ENCODE measurements around the gene MED10.

DNA sequence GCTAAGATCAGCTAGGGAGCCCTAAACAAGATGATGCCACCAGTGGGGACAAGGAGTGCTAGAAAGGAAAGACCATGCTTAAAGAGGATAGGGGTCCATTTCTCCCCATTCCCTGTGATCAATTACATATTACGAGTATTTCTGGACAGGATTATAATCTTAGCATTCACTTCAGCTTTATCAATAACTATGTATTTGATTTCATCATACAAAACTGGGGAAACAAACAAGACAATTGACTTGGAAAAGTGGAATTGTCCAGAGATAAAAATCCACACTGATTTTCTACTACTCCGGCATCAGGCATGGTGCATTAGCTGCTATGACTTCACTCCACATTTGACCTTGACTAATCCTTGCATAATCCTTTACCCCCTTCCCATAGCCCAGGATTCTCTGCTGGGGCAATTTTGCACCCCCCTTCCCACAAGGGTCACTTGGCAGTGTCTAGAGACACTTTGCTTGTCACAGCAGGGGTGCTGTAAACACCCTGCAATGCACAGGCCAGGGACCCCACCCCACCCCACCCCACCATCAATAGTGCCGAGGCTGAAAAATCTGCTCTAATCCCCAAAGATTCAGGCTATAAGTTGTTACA, 40.4 kb upstream of the MED10 start:
- TF ChIP-seq, protein P1, sequence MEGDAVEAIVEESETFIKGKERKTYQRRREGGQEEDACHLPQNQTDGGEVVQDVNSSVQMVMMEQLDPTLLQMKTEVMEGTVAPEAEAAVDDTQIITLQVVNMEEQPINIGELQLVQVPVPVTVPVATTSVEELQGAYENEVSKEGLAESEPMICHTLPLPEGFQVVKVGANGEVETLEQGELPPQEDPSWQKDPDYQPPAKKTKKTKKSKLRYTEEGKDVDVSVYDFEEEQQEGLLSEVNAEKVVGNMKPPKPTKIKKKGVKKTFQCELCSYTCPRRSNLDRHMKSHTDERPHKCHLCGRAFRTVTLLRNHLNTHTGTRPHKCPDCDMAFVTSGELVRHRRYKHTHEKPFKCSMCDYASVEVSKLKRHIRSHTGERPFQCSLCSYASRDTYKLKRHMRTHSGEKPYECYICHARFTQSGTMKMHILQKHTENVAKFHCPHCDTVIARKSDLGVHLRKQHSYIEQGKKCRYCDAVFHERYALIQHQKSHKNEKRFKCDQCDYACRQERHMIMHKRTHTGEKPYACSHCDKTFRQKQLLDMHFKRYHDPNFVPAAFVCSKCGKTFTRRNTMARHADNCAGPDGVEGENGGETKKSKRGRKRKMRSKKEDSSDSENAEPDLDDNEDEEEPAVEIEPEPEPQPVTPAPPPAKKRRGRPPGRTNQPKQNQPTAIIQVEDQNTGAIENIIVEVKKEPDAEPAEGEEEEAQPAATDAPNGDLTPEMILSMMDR (IDR thresholded peaks at IDR 0.05), result no peak
- TF ChIP-seq POLR2AphosphoS5 (IDR thresholded peaks at IDR 0.05), result no peak
- TF ChIP-seq EP300 (IDR thresholded peaks at IDR 0.05), result no peak
- no peak for TF ChIP-seq POLR2A (IDR thresholded peaks at IDR 0.05)
